NCI-H345 treated with DMSO at 0.1 percent for 48 hours (cell line): ENCODE results near the gene XAB2.

Experiments used
- DNase-seq: peaks from one replicate; lab custom pipeline; 2025; ENCODE audit not compliant: unreplicated experiment; lab: John Stamatoyannopoulos, UW

XAB2 gene

DNA sequence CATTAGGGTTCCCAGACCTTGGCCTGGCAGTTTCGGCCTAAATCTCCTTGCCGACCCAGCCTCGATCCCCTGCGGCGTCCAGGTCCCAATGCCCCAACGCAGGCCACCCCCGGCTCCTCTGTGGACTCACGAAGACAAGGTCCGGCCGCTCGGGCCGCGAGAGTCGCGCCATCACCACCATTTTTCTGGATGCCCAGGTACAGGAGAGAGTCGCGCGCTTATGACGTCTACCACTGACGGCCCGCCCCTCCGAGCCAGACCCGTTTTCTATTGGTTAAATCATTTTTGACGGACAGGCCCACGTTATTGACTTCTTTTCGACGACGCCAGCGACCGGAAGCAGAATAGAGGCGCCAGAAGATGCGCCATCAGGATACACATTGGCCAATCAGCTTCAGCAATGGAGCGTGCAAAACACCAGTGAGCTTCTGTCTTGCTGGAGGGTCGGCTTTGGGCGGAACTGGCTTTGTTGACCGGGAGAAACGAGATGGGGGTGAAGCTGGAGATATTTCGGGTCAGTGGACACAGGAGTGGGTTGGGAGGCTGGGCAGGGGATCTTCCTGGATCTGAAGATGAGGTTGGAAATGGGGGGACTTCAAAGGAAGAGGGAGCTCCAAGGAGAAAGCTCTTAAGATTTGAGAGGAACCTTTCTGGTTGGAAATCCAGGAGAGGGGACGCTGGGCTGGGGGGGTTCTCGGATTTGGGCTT lies at the start of gene XAB2, which contains the start of gene PET100:
TSS of gene XAB2 (minus strand) at position 199 of the 708 bp plus-strand sequence. CDS start at position 181, 18 bp downstream.
TSS of gene PET100 (plus strand) at position 447 of the 708 bp plus-strand sequence. CDS start at position 488, 41 bp downstream.
- DNase-seq = peak; percentile 98

DNA sequence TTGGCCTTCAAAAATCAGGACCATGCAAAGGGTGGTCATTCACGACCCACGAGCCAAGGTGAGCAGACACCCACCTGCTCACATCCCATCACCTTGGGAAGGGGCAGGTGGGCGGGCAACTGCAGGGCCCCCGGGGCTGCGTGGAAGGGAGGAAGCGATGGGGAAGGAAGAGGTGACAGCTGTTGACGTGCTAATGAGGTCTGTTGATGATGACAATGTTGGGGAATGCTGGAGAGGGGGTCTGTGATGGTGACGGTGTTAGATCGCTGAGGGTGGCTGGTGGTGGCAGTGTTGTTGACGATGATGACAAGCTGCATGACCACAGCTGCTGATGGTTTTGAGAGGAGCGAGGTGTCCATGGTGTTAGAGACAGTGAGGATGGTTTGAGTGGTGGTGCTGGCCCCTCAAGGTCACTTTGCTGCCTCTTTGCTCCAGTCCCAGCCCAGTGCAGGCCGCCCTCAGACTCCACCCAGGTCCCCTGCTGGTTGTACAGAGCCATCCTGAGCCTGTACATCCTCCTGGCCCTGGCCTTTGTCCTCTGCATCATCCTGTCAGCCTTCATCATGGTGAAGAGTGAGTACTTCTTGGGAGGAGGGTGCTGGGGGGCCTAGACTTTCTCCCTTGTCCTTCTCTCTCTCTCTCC lies 48.4 kb upstream of the XAB2 start:
- no peak for DNase-seq

DNA sequence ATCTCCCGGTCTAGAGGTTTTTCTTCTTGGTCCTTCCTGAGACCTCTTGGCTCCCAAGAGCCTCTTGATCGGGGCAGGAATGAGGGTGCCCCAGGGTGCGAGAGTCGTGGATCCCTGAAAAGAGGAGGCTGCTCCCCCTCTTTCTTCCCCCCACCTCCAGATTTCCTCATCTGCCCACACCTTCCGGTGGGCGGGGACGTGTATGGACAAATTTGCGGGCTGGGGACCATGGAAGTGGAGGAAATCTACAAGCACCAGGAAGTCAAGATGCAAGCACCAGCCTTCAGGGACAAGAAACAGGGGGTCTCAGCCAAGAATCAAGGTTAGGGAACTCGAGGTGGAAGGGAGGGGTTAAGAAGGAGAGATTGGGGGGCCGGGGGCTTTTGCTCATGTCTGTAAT lies 47.5 kb upstream of the XAB2 start, which contains the start of gene MCEMP1:
TSS of gene MCEMP1 (plus strand) at position 237 of the 400 bp plus-strand sequence. CDS start at position 268, 31 bp downstream.
- no peak for DNase-seq

GRCh38 chr19:7676376-7676775 lies 47.0 kb upstream of the XAB2 start:
- no peak for DNase-seq

DNA sequence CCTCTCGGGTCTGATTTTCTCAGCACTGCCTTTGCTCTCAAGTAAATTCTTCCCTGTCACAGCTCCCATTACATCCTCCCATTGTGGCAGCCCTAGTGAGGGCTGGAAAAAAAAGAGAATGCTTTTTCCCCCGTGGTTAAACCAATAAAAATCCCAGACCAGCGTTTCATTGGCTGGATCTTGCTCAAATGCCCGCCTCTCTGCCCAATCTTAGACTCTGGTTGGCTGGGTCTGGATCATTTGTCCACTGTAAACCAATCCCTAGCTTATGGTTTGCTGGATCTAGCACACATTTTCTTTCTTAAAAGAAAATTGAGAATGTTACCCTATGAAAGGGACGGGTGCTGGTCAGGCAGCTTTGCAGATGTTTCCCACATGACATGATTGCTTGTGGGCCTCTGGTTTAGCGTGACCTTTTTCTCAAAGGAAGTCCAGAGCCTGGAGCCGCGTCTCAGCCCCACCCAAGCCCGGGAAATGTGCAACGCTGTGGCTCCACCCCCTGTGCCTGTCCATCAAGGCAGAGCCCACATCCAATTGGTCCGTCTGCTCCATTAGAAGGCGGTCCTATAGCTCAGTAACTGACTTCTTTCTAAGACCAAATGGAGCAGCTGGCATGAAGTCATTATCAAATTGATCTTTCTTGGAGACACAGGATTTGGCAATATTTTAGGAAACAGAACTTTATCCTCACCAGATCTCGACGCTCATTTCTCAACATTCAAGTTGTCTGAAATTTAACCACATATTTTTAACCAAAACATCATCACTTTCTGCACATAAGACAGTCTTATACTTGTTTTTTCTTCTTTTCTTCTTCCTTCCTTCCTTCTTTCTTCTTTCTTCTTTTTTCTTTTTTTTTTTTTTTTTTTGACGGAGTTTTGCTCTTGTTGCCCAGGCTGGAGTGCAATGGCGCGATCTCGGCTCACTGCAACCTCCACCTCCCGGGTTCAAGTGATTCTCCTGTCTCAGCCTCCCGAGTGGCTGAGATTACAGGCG lies 45.0 kb upstream of the XAB2 start:
- DNase-seq = no peak

DNA sequence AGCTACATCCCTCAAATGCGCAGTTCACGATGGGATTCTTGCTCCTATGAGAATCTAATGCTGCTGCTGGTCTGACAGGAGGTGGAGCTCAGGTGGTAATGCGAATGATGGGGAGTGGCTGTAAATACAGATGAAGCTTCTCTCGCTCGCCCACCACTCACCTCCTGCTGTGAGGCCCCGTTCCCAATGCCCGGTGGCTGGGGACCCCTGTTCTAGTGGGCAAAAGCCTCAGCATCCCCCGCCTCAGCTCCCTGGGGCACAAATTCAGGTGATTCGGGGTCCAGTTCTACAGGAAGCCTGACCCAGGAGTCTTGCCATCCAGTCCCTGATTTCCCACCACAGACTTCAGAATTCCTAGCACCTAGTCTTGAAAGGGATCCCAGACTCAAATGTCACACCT lies 43.2 kb upstream of the XAB2 start:
- DNase-seq = no peak

- no peak for DNase-seq
Measured at GRCh38 chr19:7670790-7671189, 41.4 kb upstream of the XAB2 start.

DNA sequence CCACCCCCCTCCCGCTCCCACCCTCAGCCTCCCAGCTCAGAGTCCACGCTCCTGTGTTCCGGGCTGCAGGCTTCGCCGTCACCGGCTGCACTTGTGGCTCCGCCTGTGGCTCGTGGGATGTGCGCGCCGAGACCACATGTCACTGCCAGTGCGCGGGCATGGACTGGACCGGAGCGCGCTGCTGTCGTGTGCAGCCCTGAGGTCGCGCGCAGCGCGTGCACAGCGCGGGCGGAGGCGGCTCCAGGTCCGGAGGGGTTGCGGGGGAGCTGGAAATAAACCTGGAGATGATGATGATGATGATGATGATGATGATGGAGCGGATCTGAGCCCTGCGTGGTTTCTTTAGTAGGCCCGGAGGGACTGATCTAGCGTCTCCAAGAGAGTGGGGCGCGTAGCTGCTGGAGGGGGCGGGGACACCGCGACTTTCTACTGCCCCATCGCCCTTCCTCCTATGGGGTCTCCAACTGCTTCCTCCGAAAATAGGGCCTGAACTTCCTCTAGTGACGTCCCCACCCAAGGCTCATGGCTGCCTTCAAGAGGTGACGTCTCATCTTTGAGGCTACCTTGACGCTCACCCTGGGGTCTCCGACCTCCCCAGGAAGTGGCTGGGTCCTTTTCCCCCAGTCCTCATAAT lies 40.9 kb upstream of the XAB2 start:
- DNase-seq = no peak

GRCh38 chr19:7669641-7670040 lies 40.3 kb upstream of the XAB2 start:
- no peak for DNase-seq

GRCh38 chr19:7668842-7669241 lies 39.5 kb upstream of the XAB2 start, which contains the start of gene RETN:
Gene RETN, plus strand, starts transcription at chr19:7669049. Its CDS starts 278 bp downstream, at chr19:7669327.
- no peak for DNase-seq

GRCh38 chr19:7665076-7665475 lies 35.7 kb upstream of the XAB2 start:
- DNase-seq = no peak

GRCh38 chr19:7663706-7664105 lies 34.4 kb upstream of the XAB2 start:
- no peak for DNase-seq

- no peak for DNase-seq
Measured at GRCh38 chr19:7662657-7663056, 33.3 kb upstream of the XAB2 start.

DNA sequence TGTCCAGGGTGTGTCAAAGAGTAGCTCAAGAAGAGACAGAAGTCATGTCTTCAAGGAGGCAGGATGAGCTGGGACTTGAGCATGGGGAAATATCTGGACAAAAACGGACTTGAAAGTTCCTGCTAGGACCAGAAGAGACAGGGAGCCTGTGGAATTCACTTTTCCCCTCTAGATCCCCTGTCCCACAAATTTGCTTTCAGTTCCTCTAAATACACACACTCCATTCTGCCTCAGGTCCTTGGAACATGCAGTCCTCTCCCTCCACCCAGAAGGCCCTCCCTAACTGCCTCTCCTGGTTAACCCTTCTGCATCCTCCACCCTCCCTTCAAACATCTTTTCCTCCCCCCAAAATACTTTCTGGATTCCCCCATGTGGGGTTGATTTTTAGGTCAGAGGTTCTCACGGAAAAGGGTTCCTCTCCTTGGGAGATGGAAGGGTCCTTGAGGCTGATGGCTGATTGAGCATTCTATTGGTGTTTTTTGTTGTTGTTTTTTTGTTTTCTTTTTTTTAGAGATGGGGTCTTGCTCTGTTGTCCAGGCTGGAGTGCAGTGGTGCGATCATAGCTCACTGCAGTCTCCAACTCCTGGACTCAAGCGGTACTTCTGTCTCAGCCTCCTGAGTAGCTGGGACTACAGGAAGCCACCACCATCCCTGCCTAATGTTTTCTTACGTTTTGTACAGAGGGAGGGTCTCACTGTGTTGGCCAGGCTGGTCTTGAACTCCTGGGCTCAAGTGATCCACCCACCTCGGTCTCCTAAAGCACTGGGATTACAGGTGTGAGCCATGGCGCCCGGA lies 32.6 kb upstream of the XAB2 start:
- no peak for DNase-seq

DNA sequence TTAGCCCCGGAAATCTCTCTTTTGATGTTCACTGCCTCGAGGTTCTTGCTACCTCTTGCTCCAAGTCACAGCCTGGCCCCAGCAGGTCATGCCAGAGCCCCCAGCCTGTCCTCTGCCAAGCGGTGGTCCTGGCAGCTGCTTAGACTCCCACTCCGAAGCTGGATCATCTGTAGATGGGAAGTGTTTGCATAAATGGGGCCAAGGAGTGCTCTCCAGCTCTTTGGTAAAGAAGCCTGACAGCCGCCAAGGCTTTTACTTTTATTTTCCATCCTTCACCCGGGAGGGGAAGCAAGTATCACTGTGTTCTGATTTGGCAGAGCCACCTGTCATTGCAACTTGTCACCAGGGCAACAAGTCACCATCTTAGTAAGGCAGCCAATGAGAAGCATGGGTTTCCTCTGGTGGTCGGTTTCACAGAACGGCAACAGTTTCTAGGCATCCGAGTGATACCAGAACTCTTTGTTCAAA lies 28.9 kb upstream of the XAB2 start:
- DNase-seq = no peak

DNA sequence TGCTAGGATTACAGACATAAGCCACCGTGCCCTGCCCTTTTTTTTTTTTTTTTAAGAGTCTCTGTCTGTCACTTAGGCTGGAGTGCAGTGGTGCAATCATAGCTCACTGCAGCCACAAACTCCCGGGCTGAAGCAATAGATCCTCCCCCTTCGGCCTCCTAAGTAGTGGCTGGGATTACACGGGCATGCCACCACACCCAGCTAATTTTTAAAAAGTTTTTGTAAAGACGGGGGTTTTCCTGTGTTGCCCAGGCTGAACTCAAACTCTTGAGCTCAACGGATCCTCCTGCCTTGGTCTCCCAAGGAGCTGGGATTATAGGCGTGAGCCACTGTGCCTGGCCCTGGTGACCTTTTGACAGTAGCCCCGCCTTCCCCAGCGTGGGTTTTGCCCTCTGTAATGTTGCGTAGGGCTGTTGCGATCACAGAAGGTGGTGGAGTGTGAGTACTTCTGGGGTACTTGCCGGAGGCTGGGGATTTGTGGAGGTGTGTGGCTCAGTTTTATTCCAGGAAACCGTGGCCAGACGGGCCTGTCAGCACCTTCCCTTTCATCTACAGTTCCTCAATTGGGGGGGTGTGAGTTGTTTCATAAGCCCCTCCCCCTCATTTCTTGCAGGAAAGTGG lies 27.9 kb upstream of the XAB2 start:
- DNase-seq = no peak

- no peak for DNase-seq
Measured at GRCh38 chr19:7655581-7655980, 26.2 kb upstream of the XAB2 start.

GRCh38 chr19:7654401-7654800 lies 25.1 kb upstream of the XAB2 start:
- DNase-seq = no peak

DNA sequence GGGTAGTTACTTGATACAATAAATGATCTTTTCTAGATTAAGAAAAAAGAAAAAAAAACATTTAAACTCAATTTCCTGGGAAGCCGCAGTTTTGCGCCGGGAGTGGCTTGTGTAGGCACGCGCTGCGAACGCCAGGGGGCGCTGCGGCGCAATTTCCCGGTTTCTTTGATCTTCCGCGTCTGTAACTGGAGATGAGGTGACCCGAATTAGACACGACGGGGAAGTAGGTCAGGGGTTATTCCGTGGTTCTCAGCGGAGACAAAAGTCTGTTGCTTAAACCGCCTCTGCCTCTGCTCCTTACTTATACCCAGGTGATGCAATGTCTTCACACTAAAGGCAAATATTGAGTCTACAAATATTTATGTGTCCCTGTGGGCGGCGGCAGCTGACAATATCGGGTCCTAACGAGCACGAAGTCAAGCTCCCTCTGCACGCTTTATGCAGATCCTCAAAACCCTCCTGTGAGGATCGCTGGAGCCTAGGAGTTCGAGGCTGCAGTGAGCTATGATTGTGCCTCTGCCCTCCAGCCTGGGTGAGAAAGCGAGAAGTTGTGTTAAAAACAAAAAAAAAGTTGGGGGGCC lies 22.8 kb upstream of the XAB2 start:
- DNase-seq = peak; percentile 54
